ENCODE data around the gene ANKS3.

The ANKS3 gene

GRCh38 chr16:4734063-4734729 lies at the start of gene ANKS3, which contains the start of gene DNAAF8:
TSS of gene ANKS3 (minus strand) at chr16:4734271. CDS start at chr16:4730149, 4,122 bp downstream.
TSS of gene DNAAF8 (plus strand) at chr16:4734537. CDS start at chr16:4736515, 1,978 bp downstream.
- DNase-seq: peak; percentile 77

- DNase-seq: no peak
Measured at GRCh38 chr16:4783251-4783950, 49.3 kb upstream of the ANKS3 start.

- DNase-seq: no peak
Measured at GRCh38 chr16:4780235-4780634, 46.2 kb upstream of the ANKS3 start.

GRCh38 chr16:4778050-4778392 lies 44.0 kb upstream of the ANKS3 start:
- DNase-seq: no peak

GRCh38 chr16:4777339-4778049 lies 43.4 kb upstream of the ANKS3 start:
- no peak for DNase-seq

GRCh38 chr16:4776141-4776705 lies 42.2 kb upstream of the ANKS3 start:
- no peak for DNase-seq

GRCh38 chr16:4775005-4775404 lies 40.9 kb upstream of the ANKS3 start:
- no peak for DNase-seq

GRCh38 chr16:4772351-4772750 lies 38.3 kb upstream of the ANKS3 start:
- no peak for DNase-seq

GRCh38 chr16:4771646-4772045 lies 37.6 kb upstream of the ANKS3 start:
- DNase-seq: no peak

GRCh38 chr16:4769306-4769638 lies 35.2 kb upstream of the ANKS3 start:
- no peak for DNase-seq

- peak; percentile 91 for DNase-seq
Measured at GRCh38 chr16:4768549-4769305, 34.7 kb upstream of the ANKS3 start.

GRCh38 chr16:4767872-4768548 lies 33.9 kb upstream of the ANKS3 start:
- DNase-seq: no peak

- DNase-seq: peak; percentile 98
Measured at GRCh38 chr16:4766875-4767628, 33.0 kb upstream of the ANKS3 start, which contains the start of gene ZNF500. TSS of gene ZNF500 (minus strand) at chr16:4767162. CDS start at chr16:4765978, 1,184 bp downstream.

- no peak for DNase-seq
Measured at GRCh38 chr16:4765511-4766474, 31.7 kb upstream of the ANKS3 start.

- DNase-seq: no peak
Measured at GRCh38 chr16:4763791-4764190, 29.7 kb upstream of the ANKS3 start.

GRCh38 chr16:4762205-4762604 lies 28.1 kb upstream of the ANKS3 start:
- no peak for DNase-seq

- DNase-seq: no peak
Measured at GRCh38 chr16:4760221-4760910, 26.3 kb upstream of the ANKS3 start.

GRCh38 chr16:4755687-4756086 lies 21.6 kb upstream of the ANKS3 start:
- DNase-seq: no peak

- DNase-seq: no peak
Measured at GRCh38 chr16:4754865-4755264, 20.8 kb upstream of the ANKS3 start.

- DNase-seq: no peak
Measured at GRCh38 chr16:4753227-4753626, 19.2 kb upstream of the ANKS3 start.
